Measurements from ENCODE around the gene CLEC4F.
"Not testable (repeated sequence)": the region's sequence is repeated elsewhere in the genome, so short reads cannot be mapped to it uniquely, and the experiment has no call there.

The CLEC4F gene

GRCh38 chr2:70826696-70827350, 6.4 kb upstream of the CLEC4F start:
- no peak overlapping the region for H3K4me3 ChIP-seq (ENCODE audit: low read depth, low read length)

- H3K4me3 ChIP-seq (ENCODE audit: low read depth, low read length): no peak overlapping the region
These were observed 2.9 kb upstream of the CLEC4F start for GRCh38 chr2:70823249-70823648.

GRCh38 chr2:70822843-70823242, 2.4 kb upstream of the CLEC4F start:
- no peak overlapping the region for H3K4me3 ChIP-seq (ENCODE audit: low read depth, low read length)

GRCh38 chr2:70817284-70817954, 3.0 kb downstream of the CLEC4F start:
- no peak overlapping the region for H3K4me3 ChIP-seq (ENCODE audit: low read depth, low read length)

- no peak overlapping the region for H3K4me3 ChIP-seq (ENCODE audit: low read depth, low read length)
These were observed 3.7 kb downstream of the CLEC4F start for GRCh38 chr2:70816726-70817125.

- no peak overlapping the region for H3K4me3 ChIP-seq (ENCODE audit: low read depth, low read length)
These were observed 11.1 kb downstream of the CLEC4F start for GRCh38 chr2:70808983-70809958.

GRCh38 chr2:70807828-70808118, 12.6 kb downstream of the CLEC4F start:
- no peak overlapping the region for H3K4me3 ChIP-seq (ENCODE audit: low read depth, low read length)

GRCh38 chr2:70807102-70807827, 13.1 kb downstream of the CLEC4F start:
- no peak overlapping the region for H3K4me3 ChIP-seq (ENCODE audit: low read depth, low read length)

GRCh38 chr2:70806620-70807019, 13.8 kb downstream of the CLEC4F start:
- no peak overlapping the region for H3K4me3 ChIP-seq (ENCODE audit: low read depth, low read length)

- no peak overlapping the region for H3K4me3 ChIP-seq (ENCODE audit: low read depth, low read length)
These were observed 14.4 kb downstream of the CLEC4F start for GRCh38 chr2:70806013-70806412.

GRCh38 chr2:70801607-70802263, 18.7 kb downstream of the CLEC4F start:
- no peak overlapping the region for H3K4me3 ChIP-seq (ENCODE audit: low read depth, low read length)

- no peak overlapping the region for H3K4me3 ChIP-seq (ENCODE audit: low read depth, low read length)
These were observed 20.7 kb downstream of the CLEC4F start for GRCh38 chr2:70799706-70800105.

GRCh38 chr2:70797996-70798395, 22.4 kb downstream of the CLEC4F start:
- not testable (repeated sequence) for H3K4me3 ChIP-seq (ENCODE audit: low read depth, low read length)

GRCh38 chr2:70797506-70797905, 22.9 kb downstream of the CLEC4F start:
- H3K4me3 ChIP-seq (ENCODE audit: low read depth, low read length): no peak overlapping the region

GRCh38 chr2:70796262-70796661, 24.1 kb downstream of the CLEC4F start:
- H3K4me3 ChIP-seq (ENCODE audit: low read depth, low read length): no peak overlapping the region

- H3K4me3 ChIP-seq (ENCODE audit: low read depth, low read length): no peak overlapping the region
These were observed 25.0 kb downstream of the CLEC4F start for GRCh38 chr2:70795164-70795995.

- H3K4me3 ChIP-seq (ENCODE audit: low read depth, low read length): no peak overlapping the region
These were observed 26.9 kb downstream of the CLEC4F start for GRCh38 chr2:70793450-70793849.

GRCh38 chr2:70790136-70790828, 30.1 kb downstream of the CLEC4F start, which contains the start of gene FIGLA:
FIGLA (minus strand) TSS chr2:70790643; CDS start chr2:70790638, 5 bp downstream.
- no peak within 1 kb of the TSS for H3K4me3 ChIP-seq (ENCODE audit: low read depth, low read length)

Data from iPS-11a (cell line).